A673 (cell line): ENCODE results near the gene C1orf141.

Experiments
- CTCF ChIP-seq: fragments of 300-800, 200-600 bp; sonication (generic); conservative IDR thresholded peaks from 2 replicates; pipeline ENCODE4 v1.5.1; 2017; ENCODE audit warnings: low read depth, mild to moderate bottlenecking, antibody characterized with exemption, low read length, moderate library complexity, mixed read lengths
- EZH2 ChIP-seq: fragments of 200-600 bp; sonication (generic); IDR thresholded peaks from 2 replicates; pipeline ENCODE4 v1.6.1; 2017; ENCODE audit warnings: borderline replicate concordance, low read depth, mild to moderate bottlenecking, mixed read lengths, antibody characterized with exemption, low read length; ENCODE audit not compliant: poor library complexity, severe bottlenecking

- TF ChIP-seq CTCF, result no peak
- no peak for TF ChIP-seq EZH2
Measured at GRCh38 chr1:67077593-67077992, 57.2 kb downstream of the C1orf141 start.
